Spinal cord (tissue), 10 donors: Measurements from ENCODE around the gene FAM240A. TPM values are rescaled to one million over a fixed set of nuclear protein-coding genes. Genes with fewer than 3 reads are reported as not detected.
"Not testable (repeated sequence)": the region's sequence is repeated elsewhere in the genome, so short reads cannot be mapped to it uniquely, and the experiment has no call there.

Experiments used
- DNase-seq, 6 donors: peaks; one replicate each; pipeline versions ENCODE4 v3.0.0 to v3.0.0-alpha.2; 2013 to 2015; ENCODE audit warnings: low spot score in 6 of 6, low read depth in 4 of 6
- H3K27ac ChIP-seq: one replicate; pipeline ENCODE4 v1.5.1; 2013; ENCODE audit warnings: low read depth, low read length, control low read depth
- H3K27me3 ChIP-seq: one replicate; pipeline ENCODE4 v1.6.1; 2013; ENCODE audit warnings: low read length; ENCODE audit not compliant: control insufficient read depth, insufficient read depth
- H3K36me3 ChIP-seq: one replicate; pipeline ENCODE4 v1.6.1; 2013; ENCODE audit warnings: low read length; ENCODE audit not compliant: control insufficient read depth, insufficient read depth
- H3K4me1 ChIP-seq: one replicate; pipeline ENCODE4 v1.6.1; 2013; ENCODE audit warnings: low read length; ENCODE audit not compliant: control insufficient read depth, insufficient read depth
- H3K4me3 ChIP-seq: one replicate; pipeline ENCODE4 v1.5.1; 2013; ENCODE audit warnings: low read depth, low read length, control low read depth
- H3K9me3 ChIP-seq: one replicate; pipeline ENCODE4 v1.6.1; 2013; ENCODE audit warnings: low read length; ENCODE audit not compliant: control insufficient read depth, insufficient read depth
- WGBS: methylation state at CpG from one replicate; pipeline ENCODE4 v1.1.5; 2013; ENCODE audit warnings: missing lambda C conversion rate; ENCODE audit not compliant: insufficient coverage; 5-methylcytosine and 5-hydroxymethylcytosine counted together
- polyA plus RNA-seq, 2 donors: library from polyadenylated mRNA; unstranded; fragments of 120-200 nt; gene quantifications; one replicate each; pipeline ENCODE4 v1.2.1, GENCODE V29; 2013; ENCODE audit not compliant: insufficient read length in 2 of 2
- total RNA-seq, 2 donors: library from RNA; depleted of rRNA in 1 of 2; stranded (reverse); fragments of 120-200 nt in 1 of 2; fragments of >200 nt in 1 of 2; gene quantifications; one replicate each; pipeline versions ENCODE4 v1.2.3 to v1.2.4, GENCODE V29; 2013 to 2014
- donor health status: healthy.

The FAM240A gene
- total and polyA plus RNA-seq, 4 donors: not detected

DNA sequence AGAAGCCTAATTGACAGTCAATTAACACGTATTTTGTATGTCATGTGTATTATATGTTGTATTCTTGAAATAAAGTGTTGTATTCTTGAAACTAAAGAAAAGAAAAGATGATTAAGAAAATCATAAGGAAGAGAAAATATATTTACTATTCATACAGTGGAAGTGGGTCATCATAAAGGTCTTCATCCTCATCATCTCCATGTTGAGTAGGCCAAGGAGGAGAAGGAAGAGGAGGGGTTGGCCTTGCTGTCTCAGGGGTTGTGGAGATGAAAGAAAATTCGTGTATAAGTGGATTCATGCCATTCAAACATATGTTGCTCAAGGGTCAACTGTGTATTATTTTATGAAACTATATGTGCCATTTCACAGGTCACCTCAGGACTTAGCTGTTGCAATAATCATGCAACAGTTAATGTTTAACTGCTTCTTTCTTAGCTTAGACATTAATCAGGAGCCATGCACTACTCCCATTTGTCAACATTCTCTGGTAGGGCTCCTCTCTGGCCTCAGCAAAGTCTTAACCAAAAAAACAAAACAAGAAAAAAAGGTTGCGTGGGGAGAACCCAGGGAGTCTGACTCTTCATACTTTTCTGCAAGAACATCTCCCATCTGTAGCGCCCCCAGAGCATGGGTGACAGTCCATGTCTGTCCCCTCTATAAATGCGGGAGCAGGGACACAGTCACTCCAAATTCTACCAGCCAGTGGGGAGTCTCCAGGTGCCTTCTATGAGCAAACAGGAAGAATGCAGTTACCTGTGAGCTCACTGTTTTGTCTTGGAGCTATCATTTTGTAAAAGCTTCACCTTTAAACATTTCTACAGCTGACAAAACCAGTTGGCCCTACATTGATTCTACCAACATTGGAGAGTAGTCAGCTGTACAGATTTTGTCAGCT lies 26.3 kb upstream of the FAM240A start:
- no peaks in the 10 kb centered on the region for H3K9me3 ChIP-seq
- H3K4me1 ChIP-seq: no peaks in the 10 kb centered on the region
- no peak for DNase-seq
- 75% methylated on average over 3 of the region's 5 CpGs for whole genome bisulfite sequencing
- no peaks in the 10 kb centered on the region for H3K27me3 ChIP-seq
- H3K4me3 ChIP-seq: no peak overlapping the region
- no peaks in the 10 kb centered on the region for H3K36me3 ChIP-seq
- no peak overlapping the region for H3K27ac ChIP-seq

DNA sequence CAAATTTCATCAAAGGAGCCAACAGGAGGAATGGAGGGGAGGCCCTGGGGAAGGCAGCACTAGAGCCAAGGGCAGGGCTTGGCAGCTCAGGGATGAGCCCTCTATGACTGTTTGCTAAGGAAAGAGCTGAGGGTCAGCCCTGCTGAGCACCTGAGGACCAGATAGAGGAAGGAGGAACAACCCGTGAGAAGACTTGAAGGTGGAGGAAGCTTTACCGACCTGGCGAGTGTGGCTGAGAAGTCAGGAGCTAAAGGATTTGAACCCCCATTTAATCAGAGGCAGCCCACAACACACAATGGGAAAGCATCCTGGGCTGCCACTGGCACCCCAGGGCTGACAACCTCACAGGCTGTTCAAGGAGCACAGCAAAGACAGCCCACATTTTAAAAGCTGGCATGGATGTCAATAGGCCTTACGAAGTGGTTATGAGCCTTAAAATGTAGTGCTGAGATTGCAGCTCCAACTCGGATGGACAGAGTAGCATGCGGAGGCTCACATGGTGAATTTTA lies 25.5 kb upstream of the FAM240A start:
- Histone ChIP-seq H3K4me3 (no peak overlapping the region), H3K27ac (no peak overlapping the region), H3K36me3 (no peaks in the 10 kb centered on the region), H3K27me3 (no peaks in the 10 kb centered on the region), H3K4me1 (no peaks in the 10 kb centered on the region), H3K9me3 (no peaks in the 10 kb centered on the region)
- DNase-seq: no peak
- WGBS: 81% methylated on average over 6 of the region's 6 CpGs

DNA sequence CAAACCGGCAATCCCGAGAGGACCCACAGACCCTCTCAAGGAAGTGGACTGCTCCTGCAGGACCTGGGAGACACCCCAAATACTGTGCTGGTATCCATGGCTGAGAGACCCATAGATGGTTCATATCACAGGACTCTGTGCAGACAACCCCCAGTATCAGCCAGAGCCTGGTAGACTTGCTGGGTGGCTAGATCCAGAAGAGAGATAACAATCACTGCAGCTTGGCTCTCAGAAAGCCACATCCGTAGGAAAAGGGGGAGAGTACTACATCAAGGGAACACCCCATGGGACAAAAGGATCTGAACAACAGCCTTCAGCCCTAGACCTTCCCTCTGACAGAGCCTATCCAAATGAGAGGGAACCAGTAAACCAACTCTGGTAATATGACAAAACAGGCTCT lies 25.1 kb upstream of the FAM240A start:
- not testable (repeated sequence) for H3K36me3 ChIP-seq, H3K27me3 ChIP-seq, DNase-seq, H3K4me1 ChIP-seq, H3K9me3 ChIP-seq, H3K4me3 ChIP-seq, H3K27ac ChIP-seq
- WGBS: 77% methylated on average over 2 of the region's 3 CpGs

DNA sequence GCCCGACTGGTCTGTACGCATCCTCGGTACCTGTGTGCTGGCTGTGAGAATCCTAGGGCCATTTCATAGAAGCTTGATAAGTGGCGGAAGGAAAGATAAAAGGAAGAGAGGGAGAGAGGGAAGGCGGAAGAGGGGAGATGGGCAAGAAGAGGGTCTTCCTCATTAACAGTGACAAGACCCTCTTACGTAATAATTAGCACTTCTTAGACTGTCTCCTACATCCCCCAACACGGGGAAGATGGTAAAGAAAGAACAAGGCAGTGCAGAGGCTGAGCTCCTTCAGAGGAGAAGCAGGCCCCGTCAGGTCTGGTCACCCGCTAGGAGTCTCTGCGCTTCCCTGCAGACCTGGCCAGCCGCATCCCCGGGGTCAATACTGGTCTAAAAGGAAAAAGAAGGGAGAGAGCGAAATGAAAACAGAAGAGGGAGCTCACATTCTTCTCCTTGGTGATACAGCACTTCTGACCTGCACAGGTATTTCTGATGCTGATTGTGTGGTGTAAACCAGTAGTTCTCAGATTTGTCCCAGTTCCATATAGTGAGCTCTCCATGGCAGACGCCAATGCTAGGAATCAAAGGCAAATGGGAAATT lies 19.0 kb upstream of the FAM240A start:
- WGBS: 84% methylated on average over 7 of the region's 14 CpGs
- DNase-seq: no peak
- H3K9me3 ChIP-seq: no peaks in the 10 kb centered on the region
- H3K4me3 ChIP-seq: no peak overlapping the region
- H3K4me1 ChIP-seq: no peaks in the 10 kb centered on the region
- H3K36me3 ChIP-seq: no peaks in the 10 kb centered on the region
- no peaks in the 10 kb centered on the region for H3K27me3 ChIP-seq
- H3K27ac ChIP-seq: no peak overlapping the region

DNA sequence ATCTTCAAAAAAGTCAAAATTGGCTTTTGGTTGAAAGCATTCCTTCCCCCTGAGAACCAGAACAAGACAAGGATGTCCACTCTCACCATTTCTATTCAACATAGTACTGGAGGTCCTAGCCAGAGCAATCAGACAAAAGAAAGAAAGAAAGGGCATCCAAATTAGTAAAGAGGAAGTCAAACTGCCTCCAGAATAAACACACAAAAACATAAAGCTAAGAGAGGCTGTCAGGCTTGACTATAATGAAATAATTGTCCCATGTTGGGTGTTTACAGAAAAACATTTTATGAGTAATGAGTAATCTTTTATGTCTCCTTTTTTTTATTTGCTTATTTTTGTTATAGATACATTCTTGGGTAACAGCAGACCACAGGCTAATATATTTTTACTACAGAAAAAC lies 18.3 kb upstream of the FAM240A start:
- Histone ChIP-seq H3K36me3 (no peaks in the 10 kb centered on the region), H3K27me3 (no peaks in the 10 kb centered on the region), H3K9me3 (no peaks in the 10 kb centered on the region), H3K27ac (no peak overlapping the region), H3K4me3 (no peak overlapping the region), H3K4me1 (no peaks in the 10 kb centered on the region)
- no peak for DNase-seq

DNA sequence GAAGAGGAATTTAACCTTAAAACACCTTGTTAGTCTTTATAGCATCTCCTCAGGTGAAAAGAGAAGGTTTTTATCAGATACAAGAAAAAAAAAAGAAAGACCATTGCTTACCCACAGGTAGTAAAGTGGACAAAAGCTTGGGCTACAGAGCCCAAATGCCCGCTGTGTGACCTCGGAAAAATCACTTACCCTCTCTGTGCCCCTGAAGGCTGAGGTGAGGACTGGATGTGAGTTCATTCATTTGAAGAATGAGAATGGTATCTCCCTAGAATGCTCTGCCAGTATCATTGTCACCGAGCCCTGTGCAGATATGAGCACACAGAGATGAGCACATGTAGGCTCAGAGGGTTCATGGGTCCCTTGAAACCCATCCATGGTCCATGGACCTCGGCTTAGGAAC lies 17.6 kb upstream of the FAM240A start:
- H3K9me3 ChIP-seq: no peaks in the 10 kb centered on the region
- WGBS: 91% methylated on average over 2 of the region's 4 CpGs
- H3K36me3 ChIP-seq: no peaks in the 10 kb centered on the region
- no peaks in the 10 kb centered on the region for H3K27me3 ChIP-seq
- H3K4me3 ChIP-seq: no peak overlapping the region
- DNase-seq: no peak
- no peak overlapping the region for H3K27ac ChIP-seq
- H3K4me1 ChIP-seq: no peaks in the 10 kb centered on the region

DNA sequence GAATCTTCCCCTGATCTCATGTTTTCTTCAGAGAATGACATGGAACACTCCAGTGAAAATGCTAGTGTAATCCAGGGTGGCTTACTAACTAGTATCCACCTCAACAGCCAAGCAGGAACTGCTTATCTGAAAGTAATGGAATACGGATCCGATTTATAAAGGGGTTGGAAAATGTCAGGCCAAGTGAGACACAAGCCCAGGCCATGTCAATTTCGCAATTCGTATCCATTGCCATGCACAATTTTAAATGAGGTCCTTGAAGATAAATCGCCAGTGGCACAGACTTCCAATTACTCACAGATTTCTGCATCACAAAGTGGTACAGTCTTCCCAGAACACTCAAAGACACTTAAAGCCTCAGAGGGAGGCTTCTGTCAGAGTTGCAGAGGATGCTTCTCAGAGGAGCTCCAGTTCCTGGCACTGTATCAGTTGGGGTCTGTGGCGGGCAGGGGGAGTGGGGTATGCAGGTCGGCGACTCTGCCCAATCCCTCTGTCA lies 16.5 kb upstream of the FAM240A start:
- WGBS: 92% methylated on average over 6 of the region's 8 CpGs
- Histone ChIP-seq H3K4me1 (no peaks in the 10 kb centered on the region), H3K36me3 (no peaks in the 10 kb centered on the region), H3K27me3 (no peaks in the 10 kb centered on the region), H3K9me3 (no peaks in the 10 kb centered on the region), H3K4me3 (no peak overlapping the region), H3K27ac (no peak overlapping the region)
- no peak for DNase-seq

DNA sequence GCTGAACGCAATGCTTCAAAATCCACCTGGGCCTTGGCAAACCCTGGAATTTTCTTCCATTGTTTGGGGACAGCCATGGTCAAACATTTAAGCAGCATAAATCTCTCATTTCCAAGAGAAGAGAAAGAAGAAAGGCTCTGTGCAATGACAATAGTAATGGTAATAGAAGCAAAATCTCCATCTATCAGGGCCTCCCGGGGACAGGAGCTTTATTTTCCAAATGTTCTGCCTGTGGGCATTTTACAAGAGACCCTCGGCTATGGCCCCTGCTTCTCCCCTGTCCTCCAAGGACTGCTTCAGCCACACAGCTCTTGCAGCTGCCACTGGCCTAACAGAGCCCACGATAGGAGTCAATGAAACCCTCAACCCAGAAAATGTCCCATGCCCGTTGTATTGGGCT lies 12.7 kb upstream of the FAM240A start:
- 48% methylated on average over 5 of the region's 5 CpGs for WGBS
- no peak for DNase-seq
- Histone ChIP-seq H3K27ac (no peak overlapping the region), H3K4me3 (no peak overlapping the region), H3K9me3 (no peaks in the 10 kb centered on the region), H3K4me1 (no peaks in the 10 kb centered on the region), H3K27me3 (no peaks in the 10 kb centered on the region), H3K36me3 (no peaks in the 10 kb centered on the region)

DNA sequence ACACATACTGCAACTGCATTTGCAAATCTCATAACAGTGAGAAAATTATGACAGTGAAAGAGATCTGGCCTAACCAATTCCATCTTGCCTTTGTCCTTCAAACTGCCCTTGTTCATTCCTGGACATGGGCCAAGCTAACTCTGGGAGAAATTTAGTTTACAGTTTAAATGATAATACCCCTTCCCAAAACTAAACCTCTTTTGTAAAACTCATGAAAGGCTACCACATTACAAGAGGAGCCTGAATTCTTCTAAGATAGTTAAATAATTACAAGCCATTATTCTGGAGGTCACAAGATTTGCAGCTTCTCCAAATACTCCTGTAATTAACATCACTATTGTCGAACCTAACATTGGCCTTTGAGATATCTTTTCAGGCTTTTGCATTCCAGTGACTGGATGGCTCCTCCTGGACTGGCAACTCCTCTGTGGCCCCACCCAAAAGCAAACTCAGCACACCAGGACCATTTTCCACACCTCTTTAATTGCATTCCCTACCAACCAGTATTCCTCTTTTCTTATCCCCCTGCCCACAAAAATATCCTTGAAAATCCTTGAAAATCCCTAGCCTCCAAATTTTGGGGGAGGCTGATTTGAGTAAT lies 8.8 kb upstream of the FAM240A start:
- Histone ChIP-seq H3K4me1 (no peaks in the 10 kb centered on the region), H3K4me3 (no peak overlapping the region), H3K27me3 (no peaks in the 10 kb centered on the region), H3K36me3 (no peaks in the 10 kb centered on the region), H3K27ac (no peak overlapping the region), H3K9me3 (no peaks in the 10 kb centered on the region)
- 36% methylated on average over 1 of the region's 1 CpG for WGBS
- DNase-seq: no peak
